ENCODE results near the gene APBB2. TPM values are rescaled to one million over a fixed set of nuclear protein-coding genes. Genes with fewer than 3 reads are reported as not detected.

The APBB2 gene
- total RNA-seq (2014; rRNA removed; shearing (Covaris generic); ENCODE audit: low replicate concordance), result 3.7 and 6.7 TPM in 2 replicates

DNA sequence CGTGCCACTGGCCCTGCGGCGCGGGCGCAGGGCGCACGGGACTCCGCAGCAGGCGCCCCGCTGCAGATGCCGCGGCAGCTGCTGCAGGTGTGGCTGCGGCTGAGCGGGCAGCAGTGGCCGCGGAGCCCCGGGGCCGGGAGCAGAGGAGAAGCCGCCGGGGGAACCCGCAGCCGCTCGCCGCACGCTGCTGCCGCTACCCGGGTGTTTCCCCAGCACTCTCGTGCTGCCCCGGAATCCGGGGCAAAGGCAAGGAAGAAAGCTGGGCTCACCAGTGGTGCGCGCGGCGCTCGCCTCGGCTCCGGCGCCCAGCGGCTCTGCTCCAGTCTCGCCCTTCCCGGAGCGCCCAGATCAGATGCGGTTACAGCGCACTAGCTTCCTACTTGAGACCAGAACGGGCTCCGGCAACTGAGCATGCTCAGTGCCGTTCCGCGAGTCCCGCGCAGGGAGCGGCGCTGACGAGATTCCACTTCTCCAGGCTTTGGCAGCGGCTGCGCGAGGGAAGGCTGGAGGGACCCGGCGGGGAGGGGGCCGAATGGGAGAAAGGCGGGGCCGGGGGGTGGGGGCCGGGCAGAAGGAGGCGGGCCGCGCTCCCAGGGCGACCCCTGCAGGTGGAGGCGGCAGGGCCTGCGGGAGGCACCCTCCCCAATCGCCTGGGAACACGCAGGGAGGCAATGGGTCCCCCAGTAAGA, at the start of gene APBB2:
Gene APBB2 (minus strand): TSS at position 407 of the 689 bp plus-strand sequence. CDS start 181,288 bp downstream, outside the sequence.
- no peaks in the 10 kb centered on the region for H3K27me3 ChIP-seq (ENCODE audit: low read length)
- no peak within 1 kb of the TSS for H3K27ac ChIP-seq (ENCODE audit: low read length)
- H3K9me3 ChIP-seq (ENCODE audit: low read length), result no peaks in the 10 kb centered on the region
- H3K9ac ChIP-seq (ENCODE audit: low read length), result peak within 1 kb of the TSS; percentile 56
- peak within 1 kb of the TSS; percentile 32; the same call in 1 of the 2 replicates for H2AFZ ChIP-seq (ENCODE audit: low read length)
- peaks cover 7% of the 10 kb centered on the region for H3K4me1 ChIP-seq (ENCODE audit: low read length)
- peak within 1 kb of the TSS; percentile 61 for H3K4me3 ChIP-seq (ENCODE audit: low read length)
- no peaks in the 10 kb centered on the region for H3K9me2 ChIP-seq (replicated peaks; ENCODE audit: insufficient read depth, low read length)
- H3K36me3 ChIP-seq (ENCODE audit: insufficient read depth, low read length), result no peaks in the 10 kb centered on the region
- no peaks in the 10 kb centered on the region for H4K20me1 ChIP-seq (ENCODE audit: insufficient read depth, low read depth, low read length)
- H3K4me2 ChIP-seq (ENCODE audit: low read depth, low read length, poor library complexity, severe bottlenecking), result peak within 1 kb of the TSS; percentile 60
- peak; percentile 79 for DNase-seq
- H3K79me2 ChIP-seq (ENCODE audit: low read length), result no peaks in the 10 kb centered on the region

DNA sequence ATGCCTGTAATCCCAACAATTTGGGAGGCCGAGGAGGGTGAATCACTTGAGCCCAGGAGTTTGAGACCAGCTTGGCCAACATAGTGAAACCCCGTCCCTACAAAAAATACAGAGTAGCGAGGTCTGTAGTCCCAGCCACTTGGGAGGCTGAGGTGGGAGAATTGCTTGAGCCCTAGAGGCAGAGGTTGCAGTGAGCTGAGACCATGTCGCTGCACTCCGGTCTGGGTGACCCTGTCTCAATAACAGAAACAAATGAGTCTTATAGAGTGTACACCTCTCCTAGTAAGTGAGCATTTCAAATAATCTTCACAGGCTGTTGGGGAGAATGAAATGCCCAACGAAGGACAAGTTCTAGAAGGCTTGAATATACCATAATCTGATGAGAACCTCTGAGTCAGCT, 47.9 kb upstream of the APBB2 start:
- Histone ChIP-seq H3K9me2 (replicated peaks; ENCODE audit: insufficient read depth, low read length) (no peaks in the 10 kb centered on the region), H3K9me3 (ENCODE audit: low read length) (no peaks in the 10 kb centered on the region), H3K9ac (ENCODE audit: low read length) (no peak overlapping the region), H3K79me2 (ENCODE audit: low read length) (no peaks in the 10 kb centered on the region), H3K4me1 (ENCODE audit: low read length) (no peaks in the 10 kb centered on the region), H4K20me1 (ENCODE audit: insufficient read depth, low read depth, low read length) (no peaks in the 10 kb centered on the region), H3K4me3 (ENCODE audit: low read length) (no peak overlapping the region), H3K4me2 (ENCODE audit: low read depth, low read length, poor library complexity, severe bottlenecking) (no peak overlapping the region), H3K27ac (ENCODE audit: low read length) (no peak overlapping the region), H2AFZ (ENCODE audit: low read length) (no peak overlapping the region), H3K36me3 (ENCODE audit: insufficient read depth, low read length) (no peaks in the 10 kb centered on the region), H3K27me3 (ENCODE audit: low read length) (no peaks in the 10 kb centered on the region)
- no peak for DNase-seq

DNA sequence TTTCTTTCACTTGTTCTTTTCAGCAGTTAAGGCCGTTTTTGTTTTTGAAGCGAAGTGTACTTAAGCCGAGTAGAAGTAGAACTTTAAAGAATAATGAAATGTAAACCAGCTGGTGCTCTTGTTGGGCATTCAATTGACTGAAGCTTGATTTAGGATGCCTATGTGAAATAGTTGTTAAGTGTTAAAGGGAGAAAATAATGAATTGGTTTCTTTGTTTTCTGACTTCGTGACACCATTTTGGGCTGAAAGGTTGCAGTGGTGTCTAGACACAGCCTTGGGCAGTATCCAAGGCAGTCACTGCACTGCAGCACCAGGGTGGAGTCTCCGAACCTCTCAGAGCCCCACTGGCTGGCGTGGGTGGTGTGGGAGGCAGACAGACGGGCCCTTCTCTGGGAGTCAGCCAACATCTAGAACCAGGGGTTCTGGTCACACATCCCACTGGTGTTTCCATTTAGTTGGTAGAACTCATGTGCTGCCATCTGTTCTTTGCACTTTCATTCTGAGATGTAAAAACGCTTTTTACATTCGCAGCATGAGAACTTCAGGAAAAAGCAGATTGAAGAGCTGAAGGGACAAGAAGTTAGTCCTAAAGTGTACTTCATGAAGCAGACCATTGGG, 45.9 kb upstream of the APBB2 start:
- Histone ChIP-seq H3K4me1 (ENCODE audit: low read length) (no peaks in the 10 kb centered on the region), H3K27me3 (ENCODE audit: low read length) (no peaks in the 10 kb centered on the region), H3K9me3 (ENCODE audit: low read length) (no peaks in the 10 kb centered on the region), H3K36me3 (ENCODE audit: insufficient read depth, low read length) (no peaks in the 10 kb centered on the region), H3K79me2 (ENCODE audit: low read length) (no peaks in the 10 kb centered on the region), H3K4me2 (ENCODE audit: low read depth, low read length, poor library complexity, severe bottlenecking) (no peak overlapping the region), H3K9ac (ENCODE audit: low read length) (no peak overlapping the region), H3K27ac (ENCODE audit: low read length) (no peak overlapping the region), H4K20me1 (ENCODE audit: insufficient read depth, low read depth, low read length) (no peaks in the 10 kb centered on the region), H2AFZ (ENCODE audit: low read length) (no peak overlapping the region), H3K9me2 (replicated peaks; ENCODE audit: insufficient read depth, low read length) (no peaks in the 10 kb centered on the region), H3K4me3 (ENCODE audit: low read length) (no peak overlapping the region)
- no peak for DNase-seq

DNA sequence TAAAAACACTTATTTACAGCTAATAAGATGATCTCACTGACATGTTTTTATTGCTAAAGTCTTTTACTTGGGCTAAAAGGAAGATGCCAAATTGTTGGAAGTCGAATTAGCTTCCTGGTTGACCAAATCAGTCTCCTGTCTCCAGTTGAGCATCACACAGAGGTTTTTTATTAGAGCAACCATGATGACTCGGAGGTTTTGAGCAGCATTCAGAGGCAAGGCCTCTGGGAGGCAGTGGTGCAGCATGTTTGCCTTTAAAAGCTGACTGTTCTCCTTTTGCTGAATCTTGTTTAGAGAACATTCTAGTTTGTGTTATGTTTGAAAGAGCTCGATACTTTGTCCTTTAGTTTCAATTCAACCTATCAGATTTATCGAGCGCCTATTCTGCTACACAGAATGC, 44.4 kb upstream of the APBB2 start:
- H3K9me2 ChIP-seq (replicated peaks; ENCODE audit: insufficient read depth, low read length), result no peaks in the 10 kb centered on the region
- H3K27ac ChIP-seq (ENCODE audit: low read length), result no peak overlapping the region
- H4K20me1 ChIP-seq (ENCODE audit: insufficient read depth, low read depth, low read length), result no peaks in the 10 kb centered on the region
- H3K4me3 ChIP-seq (ENCODE audit: low read length), result no peak overlapping the region
- H3K36me3 ChIP-seq (ENCODE audit: insufficient read depth, low read length), result no peaks in the 10 kb centered on the region
- no peak overlapping the region for H3K4me2 ChIP-seq (ENCODE audit: low read depth, low read length, poor library complexity, severe bottlenecking)
- peak; percentile 41 for DNase-seq
- H3K9ac ChIP-seq (ENCODE audit: low read length), result no peak overlapping the region
- H3K4me1 ChIP-seq (ENCODE audit: low read length), result no peaks in the 10 kb centered on the region
- H2AFZ ChIP-seq (ENCODE audit: low read length), result no peak overlapping the region
- no peaks in the 10 kb centered on the region for H3K27me3 ChIP-seq (ENCODE audit: low read length)
- H3K79me2 ChIP-seq (ENCODE audit: low read length), result no peaks in the 10 kb centered on the region
- H3K9me3 ChIP-seq (ENCODE audit: low read length), result no peaks in the 10 kb centered on the region

DNA sequence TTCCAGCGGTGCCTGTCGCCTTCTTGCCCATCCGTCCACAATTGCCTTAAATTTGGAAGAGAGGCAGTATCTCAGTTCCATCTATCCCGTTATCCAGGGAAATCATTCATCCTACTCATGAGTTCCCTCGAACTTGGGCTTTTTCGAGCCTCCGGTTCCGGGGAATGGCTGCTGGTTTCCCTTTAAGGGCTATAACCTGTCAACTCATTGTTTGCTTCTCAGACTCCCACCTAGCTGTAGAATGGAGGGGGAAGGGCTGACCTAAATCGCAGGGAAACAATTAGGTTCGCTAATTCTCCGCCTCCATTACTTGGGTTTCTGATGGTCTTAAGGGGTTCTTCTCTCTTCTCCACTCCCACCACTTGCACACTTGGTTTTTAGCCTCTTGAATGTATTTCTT, 43.6 kb upstream of the APBB2 start:
- no peaks in the 10 kb centered on the region for H3K9me2 ChIP-seq (replicated peaks; ENCODE audit: insufficient read depth, low read length)
- no peaks in the 10 kb centered on the region for H3K4me1 ChIP-seq (ENCODE audit: low read length)
- H3K9me3 ChIP-seq (ENCODE audit: low read length), result no peaks in the 10 kb centered on the region
- no peak overlapping the region for H2AFZ ChIP-seq (ENCODE audit: low read length)
- no peak overlapping the region for H3K4me3 ChIP-seq (ENCODE audit: low read length)
- H3K79me2 ChIP-seq (ENCODE audit: low read length), result no peaks in the 10 kb centered on the region
- no peaks in the 10 kb centered on the region for H3K36me3 ChIP-seq (ENCODE audit: insufficient read depth, low read length)
- H3K27me3 ChIP-seq (ENCODE audit: low read length), result no peaks in the 10 kb centered on the region
- no peaks in the 10 kb centered on the region for H4K20me1 ChIP-seq (ENCODE audit: insufficient read depth, low read depth, low read length)
- no peak overlapping the region for H3K27ac ChIP-seq (ENCODE audit: low read length)
- DNase-seq, result no peak
- no peak overlapping the region for H3K9ac ChIP-seq (ENCODE audit: low read length)
- H3K4me2 ChIP-seq (ENCODE audit: low read depth, low read length, poor library complexity, severe bottlenecking), result no peak overlapping the region

DNA sequence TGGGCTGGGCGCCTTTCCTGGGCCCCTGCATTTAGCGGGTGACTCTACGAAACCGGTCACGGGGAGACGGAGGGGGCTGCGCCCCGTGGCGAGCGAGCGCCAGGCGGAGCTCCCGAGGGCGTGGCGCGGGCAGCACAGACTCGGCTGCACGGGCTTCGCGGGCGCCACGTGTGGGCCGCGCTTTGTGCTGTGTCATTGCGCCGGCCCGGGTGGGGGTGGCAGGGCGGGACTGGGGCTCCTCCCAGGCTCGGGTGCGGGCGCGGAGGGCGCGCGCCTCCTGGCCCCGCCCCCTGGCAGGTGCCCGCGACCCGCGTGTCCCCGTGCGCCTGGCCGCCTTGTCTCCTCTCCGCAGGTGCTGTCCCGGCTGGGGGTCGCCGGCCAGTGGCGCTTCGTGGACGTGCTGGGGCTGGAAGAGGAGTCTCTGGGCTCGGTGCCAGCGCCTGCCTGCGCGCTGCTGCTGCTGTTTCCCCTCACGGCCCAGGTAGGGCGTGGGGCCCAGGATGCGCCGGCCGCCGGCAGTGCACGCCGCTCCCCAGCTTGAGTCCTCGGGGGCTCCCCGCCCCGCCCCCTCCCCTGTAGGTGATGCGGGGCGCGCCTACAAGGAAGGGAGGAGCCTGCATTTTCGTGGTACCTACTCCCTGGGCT, 43.0 kb upstream of the APBB2 start:
- Histone ChIP-seq H3K79me2 (ENCODE audit: low read length) (no peaks in the 10 kb centered on the region), H3K36me3 (ENCODE audit: insufficient read depth, low read length) (no peaks in the 10 kb centered on the region), H2AFZ (ENCODE audit: low read length) (no peak overlapping the region), H3K9me2 (replicated peaks; ENCODE audit: insufficient read depth, low read length) (no peaks in the 10 kb centered on the region), H3K4me1 (ENCODE audit: low read length) (no peaks in the 10 kb centered on the region), H3K9ac (ENCODE audit: low read length) (no peak overlapping the region), H3K4me3 (ENCODE audit: low read length) (no peak overlapping the region), H3K4me2 (ENCODE audit: low read depth, low read length, poor library complexity, severe bottlenecking) (no peak overlapping the region), H3K9me3 (ENCODE audit: low read length) (no peaks in the 10 kb centered on the region), H4K20me1 (ENCODE audit: insufficient read depth, low read depth, low read length) (no peaks in the 10 kb centered on the region), H3K27me3 (ENCODE audit: low read length) (no peaks in the 10 kb centered on the region), H3K27ac (ENCODE audit: low read length) (no peak overlapping the region)
- DNase-seq, result no peak

DNA sequence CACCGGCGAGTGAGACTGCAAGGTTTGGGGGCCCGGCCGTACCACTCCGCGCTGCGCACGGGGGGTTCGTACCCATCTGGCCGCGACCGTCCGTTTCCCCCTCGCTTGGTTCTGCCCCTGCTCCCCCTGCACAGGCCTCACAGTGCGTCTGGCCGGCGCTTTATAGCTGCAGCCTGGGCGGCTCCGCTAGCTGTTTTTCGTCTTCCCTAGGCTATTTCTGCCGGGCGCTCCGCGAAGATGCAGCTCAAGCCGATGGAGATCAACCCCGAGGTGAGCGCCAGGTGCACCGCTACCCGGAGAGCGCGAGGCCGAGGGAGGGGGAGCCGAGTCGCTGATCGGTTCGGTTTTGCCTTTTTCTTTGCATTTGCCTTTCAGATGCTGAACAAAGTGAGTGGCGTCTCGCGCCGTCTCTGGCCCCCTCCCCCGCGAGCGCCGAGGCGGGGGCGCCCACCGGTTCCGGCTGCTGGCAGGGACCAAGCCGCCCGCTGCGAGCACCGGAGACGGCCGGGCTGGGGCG, 42.5 kb upstream of the APBB2 start, which contains the start of gene UCHL1:
Gene UCHL1 (plus strand): TSS at position 189 of the 517 bp plus-strand sequence. CDS start 49 bp downstream, at position 238.
- H3K9me3 ChIP-seq (ENCODE audit: low read length), result no peaks in the 10 kb centered on the region
- no peak within 1 kb of the TSS for H3K27ac ChIP-seq (ENCODE audit: low read length)
- H4K20me1 ChIP-seq (ENCODE audit: insufficient read depth, low read depth, low read length), result no peaks in the 10 kb centered on the region
- no peak within 1 kb of the TSS for H3K9ac ChIP-seq (ENCODE audit: low read length)
- H3K27me3 ChIP-seq (ENCODE audit: low read length), result no peaks in the 10 kb centered on the region
- no peak within 1 kb of the TSS for H2AFZ ChIP-seq (ENCODE audit: low read length)
- H3K4me1 ChIP-seq (ENCODE audit: low read length), result no peaks in the 10 kb centered on the region
- no peaks in the 10 kb centered on the region for H3K36me3 ChIP-seq (ENCODE audit: insufficient read depth, low read length)
- H3K4me2 ChIP-seq (ENCODE audit: low read depth, low read length, poor library complexity, severe bottlenecking), result no peak within 1 kb of the TSS
- no peaks in the 10 kb centered on the region for H3K79me2 ChIP-seq (ENCODE audit: low read length)
- no peak for DNase-seq
- H3K4me3 ChIP-seq (ENCODE audit: low read length), result no peak within 1 kb of the TSS
- H3K9me2 ChIP-seq (replicated peaks; ENCODE audit: insufficient read depth, low read length), result no peaks in the 10 kb centered on the region

DNA sequence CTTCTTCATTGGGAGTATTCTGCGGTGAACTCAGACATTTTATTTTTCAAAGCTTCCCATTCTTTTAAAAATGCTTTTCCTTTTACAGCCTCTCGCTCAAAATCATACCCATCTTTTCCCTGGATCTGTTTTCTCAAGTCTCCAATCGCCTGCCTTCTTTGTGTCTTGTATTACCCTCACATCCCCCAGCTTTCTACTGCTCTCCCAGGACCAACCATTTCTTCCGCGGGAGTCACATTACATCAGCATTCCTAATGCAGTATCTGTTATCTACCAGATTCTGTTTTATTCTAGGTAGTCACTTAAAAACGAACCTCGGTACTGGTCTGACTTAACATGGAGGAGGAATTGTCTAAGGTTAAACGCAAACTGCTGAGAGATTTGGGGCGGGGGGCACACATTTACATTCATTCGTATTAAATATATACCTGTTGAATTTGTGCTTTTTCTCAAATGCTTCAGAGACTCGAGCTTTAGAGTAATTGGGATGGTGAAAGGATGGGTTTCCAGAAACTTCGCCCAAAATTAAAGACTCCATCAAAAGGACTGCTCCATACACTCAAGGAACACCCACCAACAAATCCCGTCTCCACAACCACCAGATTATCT, 41.9 kb upstream of the APBB2 start:
- no peaks in the 10 kb centered on the region for H3K79me2 ChIP-seq (ENCODE audit: low read length)
- H3K4me2 ChIP-seq (ENCODE audit: low read depth, low read length, poor library complexity, severe bottlenecking), result no peak overlapping the region
- H3K9ac ChIP-seq (ENCODE audit: low read length), result no peak overlapping the region
- no peaks in the 10 kb centered on the region for H3K9me2 ChIP-seq (replicated peaks; ENCODE audit: insufficient read depth, low read length)
- H3K9me3 ChIP-seq (ENCODE audit: low read length), result no peaks in the 10 kb centered on the region
- no peak overlapping the region for H3K27ac ChIP-seq (ENCODE audit: low read length)
- no peak for DNase-seq
- no peaks in the 10 kb centered on the region for H3K36me3 ChIP-seq (ENCODE audit: insufficient read depth, low read length)
- H3K4me3 ChIP-seq (ENCODE audit: low read length), result no peak overlapping the region
- no peaks in the 10 kb centered on the region for H3K4me1 ChIP-seq (ENCODE audit: low read length)
- no peaks in the 10 kb centered on the region for H3K27me3 ChIP-seq (ENCODE audit: low read length)
- no peaks in the 10 kb centered on the region for H4K20me1 ChIP-seq (ENCODE audit: insufficient read depth, low read depth, low read length)
- H2AFZ ChIP-seq (ENCODE audit: low read length), result no peak overlapping the region

Measured in Karpas-422 (cell line).